ENCODE results near the gene SLC22A24. TPM values are rescaled to one million over a fixed set of nuclear protein-coding genes. Genes with fewer than 3 reads are reported as not detected.

Gene SLC22A24
- total RNA-seq, 2 experiments from 2014 or later, result not detected

DNA sequence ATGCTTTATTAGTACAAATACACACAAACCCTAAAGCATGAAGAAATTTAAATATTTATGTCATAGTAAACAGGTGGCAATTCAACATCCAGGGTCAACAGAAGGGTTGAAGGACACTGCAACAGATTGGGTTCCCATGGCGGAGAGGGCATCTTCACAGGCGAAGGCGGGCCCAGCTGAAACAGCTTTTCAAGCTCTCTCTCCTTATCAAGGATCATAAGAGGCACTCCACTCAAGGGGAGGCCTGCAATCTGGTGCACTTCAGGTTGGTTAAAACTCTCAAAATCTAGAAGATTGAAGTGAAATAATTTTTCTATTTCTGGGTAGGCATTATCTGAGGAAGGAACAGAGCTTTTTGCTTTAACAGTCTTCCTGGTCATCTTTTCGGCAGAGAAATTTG lies 111.6 kb downstream of the SLC22A24 start:
- intact Hi-C loops (cut with micrococcal nuclease), result no loop called here
- POLR2A ChIA-PET, result no interaction called here

More for the DNA sequence above, 111.6 kb downstream of the SLC22A24 start:
- H3K4me3 Mint-ChIP-seq, result no peak overlapping the region
- H3K27me3 Mint-ChIP-seq, result peaks cover 22% of the 10 kb centered on the region
- H3K9me3 Mint-ChIP-seq, result no peaks in the 10 kb centered on the region
- no peaks in the 10 kb centered on the region for H3K36me3 Mint-ChIP-seq
- H3K4me1 Mint-ChIP-seq (ENCODE audit: low read depth), result peaks cover 2% of the 10 kb centered on the region
- CTCF ChIA-PET, result interaction anchor here (1.2 to 6.4 kb wide), 4 partner anchors 10 to 181 kb away, joined by 3 to 49 read pairs (median 12); no protein-coding TSS in a partner anchor
- DNase-seq, result no peak
- H3K27ac Mint-ChIP-seq, result no peak overlapping the region

Other genes starting within 250 kb of the SLC22A24 start
- not detected for gene CHRM1, start 222.9 kb downstream of the SLC22A24 start, total RNA-seq
- gene SLC22A6, start 159.3 kb downstream of the SLC22A24 start, total RNA-seq, result not detected
- gene SLC22A8, start 128.4 kb downstream of the SLC22A24 start, total RNA-seq, result not detected
- not detected for gene SLC22A25, start 99.4 kb upstream of the SLC22A24 start, total RNA-seq
- gene SLC22A9, start 225.6 kb upstream of the SLC22A24 start, total RNA-seq, result not detected

Measured in activated CD4-positive, alpha-beta memory T cell treated with anti-CD3 and anti-CD28 coated beads for 36 hours (primary cell).